ENCODE results near the gene NELFA.

NELFA gene

GRCh38 chr4:1948232-1948631, 60.5 kb downstream of the NELFA start:
- Histone ChIP-seq H3K9ac (no peak overlapping the region), H4K20me1 (peaks cover 0 to 71% (median 17%) of the 10 kb centered on the region in 11 experiments; a peak in 14 of 22 replicates), H3K27me3 (no peaks in the 10 kb centered on the region), H3K4me2 (no peak overlapping the region), H3K36me3 (peaks cover 55 to 100% (median 99%) of the 10 kb centered on the region in 11 experiments), H3K9me3 (replicated peaks in 1 of 11) (no peaks in the 10 kb centered on the region), H3K27ac (no peak overlapping the region), H3K4me1 (no peaks in the 10 kb centered on the region), H3K4me3 (no peak overlapping the region)
- no peak for TF ChIP-seq Cebpa-rat (IDR thresholded peaks at IDR 0.05)

- Histone ChIP-seq H3K36me3 (peaks cover 55 to 100% (median 99%) of the 10 kb centered on the region in 11 experiments), H3K4me2 (no peak overlapping the region), H3K9me3 (replicated peaks in 1 of 11) (no peaks in the 10 kb centered on the region), H3K27ac (no peak overlapping the region), H3K9ac (no peak overlapping the region), H3K27me3 (no peaks in the 10 kb centered on the region), H3K4me3 (no peak overlapping the region), H4K20me1 (peaks cover 0 to 64% (median 22%) of the 10 kb centered on the region in 11 experiments; a peak in 13 of 22 replicates), H3K4me1 (no peaks in the 10 kb centered on the region)
- no peak for TF ChIP-seq Cebpa-rat (IDR thresholded peaks at IDR 0.05)
Observed at GRCh38 chr4:1945912-1946311, 62.9 kb downstream of the NELFA start.

- Histone ChIP-seq H3K4me1 (no peaks in the 10 kb centered on the region), H4K20me1 (peaks cover 0 to 70% (median 23%) of the 10 kb centered on the region in 11 experiments; a peak in 14 of 22 replicates), H3K27ac (no peak overlapping the region), H3K27me3 (no peaks in the 10 kb centered on the region), H3K9me3 (replicated peaks in 1 of 11) (no peaks in the 10 kb centered on the region), H3K4me2 (no peak overlapping the region), H3K4me3 (no peak overlapping the region), H3K9ac (no peak overlapping the region), H3K36me3 (peaks cover 57 to 100% (median 99%) of the 10 kb centered on the region in 11 experiments)
- TF ChIP-seq Cebpa-rat (IDR thresholded peaks at IDR 0.05), result no peak
Observed at GRCh38 chr4:1945124-1945895, 63.5 kb downstream of the NELFA start.

GRCh38 chr4:1943928-1944327, 64.8 kb downstream of the NELFA start:
- Histone ChIP-seq H3K9ac (no peak overlapping the region), H3K4me3 (no peak overlapping the region), H3K4me2 (no peak overlapping the region), H3K9me3 (replicated peaks in 1 of 11) (no peaks in the 10 kb centered on the region), H3K36me3 (peaks cover 64 to 100% (median 99%) of the 10 kb centered on the region in 11 experiments), H3K4me1 (no peaks in the 10 kb centered on the region), H3K27ac (no peak overlapping the region), H4K20me1 (peaks cover 0 to 66% (median 23%) of the 10 kb centered on the region in 11 experiments; a peak in 14 of 22 replicates), H3K27me3 (no peaks in the 10 kb centered on the region)
- TF ChIP-seq Cebpa-rat (IDR thresholded peaks at IDR 0.05), result no peak

- no peaks in the 10 kb centered on the region for H3K9me3 ChIP-seq (replicated peaks in 1 of 11)
- peaks cover 0 to 57% (median 14%) of the 10 kb centered on the region in 11 experiments; a peak in 14 of 22 replicates for H4K20me1 ChIP-seq
- H3K27ac ChIP-seq, result no peak overlapping the region
- peaks cover 79 to 99% (median 95%) of the 10 kb centered on the region in 11 experiments for H3K36me3 ChIP-seq
- no peak for TF ChIP-seq Cebpa-rat (IDR thresholded peaks at IDR 0.05)
- no peak overlapping the region for H3K9ac ChIP-seq
- H3K27me3 ChIP-seq, result no peaks in the 10 kb centered on the region
- no peaks in the 10 kb centered on the region for H3K4me1 ChIP-seq
- no peak overlapping the region for H3K4me2 ChIP-seq
- no peak overlapping the region for H3K4me3 ChIP-seq
Observed at GRCh38 chr4:1940566-1940965, 68.2 kb downstream of the NELFA start.

GRCh38 chr4:1939664-1940509, 68.9 kb downstream of the NELFA start:
- no peak overlapping the region for H3K4me3 ChIP-seq
- no peaks in the 10 kb centered on the region for H3K4me1 ChIP-seq
- no peak for TF ChIP-seq Cebpa-rat (IDR thresholded peaks at IDR 0.05)
- no peaks in the 10 kb centered on the region for H3K27me3 ChIP-seq
- H3K36me3 ChIP-seq, result peaks cover 83 to 99% (median 95%) of the 10 kb centered on the region in 11 experiments
- no peak overlapping the region for H3K9ac ChIP-seq
- no peaks in the 10 kb centered on the region for H3K9me3 ChIP-seq (replicated peaks in 1 of 11)
- H3K27ac ChIP-seq, result no peak overlapping the region
- peaks cover 0 to 56% (median 19%) of the 10 kb centered on the region in 11 experiments; a peak in 15 of 22 replicates for H4K20me1 ChIP-seq
- H3K4me2 ChIP-seq, result no peak overlapping the region

GRCh38 chr4:1938027-1938426, 70.7 kb downstream of the NELFA start:
- H4K20me1 ChIP-seq, result peaks cover 0 to 45% (median 20%) of the 10 kb centered on the region in 11 experiments; a peak in 15 of 22 replicates
- no peak for TF ChIP-seq Cebpa-rat (IDR thresholded peaks at IDR 0.05)
- H3K27me3 ChIP-seq, result no peaks in the 10 kb centered on the region
- H3K4me3 ChIP-seq, result no peak overlapping the region
- no peaks in the 10 kb centered on the region for H3K9me3 ChIP-seq (replicated peaks in 1 of 11)
- H3K4me2 ChIP-seq, result no peak overlapping the region
- peaks cover 75 to 98% (median 93%) of the 10 kb centered on the region in 11 experiments for H3K36me3 ChIP-seq
- no peak overlapping the region for H3K27ac ChIP-seq
- no peak overlapping the region for H3K9ac ChIP-seq
- H3K4me1 ChIP-seq, result no peaks in the 10 kb centered on the region

GRCh38 chr4:1937550-1937949, 71.2 kb downstream of the NELFA start:
- Histone ChIP-seq H3K4me1 (no peaks in the 10 kb centered on the region), H3K9me3 (replicated peaks in 1 of 11) (no peaks in the 10 kb centered on the region), H3K27me3 (no peaks in the 10 kb centered on the region), H3K27ac (no peak overlapping the region), H3K4me2 (no peak overlapping the region), H4K20me1 (peaks cover 0 to 48% (median 25%) of the 10 kb centered on the region in 11 experiments; a peak in 15 of 22 replicates), H3K36me3 (peaks cover 75 to 98% (median 93%) of the 10 kb centered on the region in 11 experiments), H3K9ac (no peak overlapping the region), H3K4me3 (no peak overlapping the region)
- TF ChIP-seq Cebpa-rat (IDR thresholded peaks at IDR 0.05), result no peak

- Histone ChIP-seq H3K9ac (no peak overlapping the region), H3K4me3 (no peak overlapping the region), H3K36me3 (peaks cover 68 to 98% (median 90%) of the 10 kb centered on the region in 11 experiments), H3K9me3 (replicated peaks in 1 of 11) (no peaks in the 10 kb centered on the region), H4K20me1 (peaks cover 0 to 64% (median 35%) of the 10 kb centered on the region in 11 experiments; a peak in 16 of 22 replicates), H3K4me1 (no peaks in the 10 kb centered on the region), H3K27me3 (no peaks in the 10 kb centered on the region), H3K4me2 (no peak overlapping the region), H3K27ac (no peak overlapping the region)
- TF ChIP-seq Cebpa-rat (IDR thresholded peaks at IDR 0.05), result no peak
Observed at GRCh38 chr4:1933700-1934099, 75.1 kb downstream of the NELFA start.
